Retinal pigment epithelial cell (primary cell): ENCODE data around the gene PRSS56.

Experiments
- DNase-seq: peaks from one replicate; pipeline ENCODE4 v3.0.0-alpha.2; 2010; ENCODE audit warnings: low read depth
- H3K4me3 ChIP-seq: 2 replicates; pipeline ENCODE4 v1.5.1; 2011; ENCODE audit warnings: mild to moderate bottlenecking, low read length, control low read depth, moderate library complexity
- CTCF ChIP-seq: conservative IDR thresholded peaks from 2 replicates; pipeline ENCODE4 v1.5.1; 2011; ENCODE audit warnings: low read depth, low read length, control low read depth, inconsistent platforms

The PRSS56 gene

GRCh38 chr2:232498452-232498851 lies 21.7 kb upstream of the PRSS56 start:
- no peak overlapping the region for H3K4me3 ChIP-seq
- TF ChIP-seq CTCF: no peak
- no peak for DNase-seq

GRCh38 chr2:232501331-232501771 lies 18.8 kb upstream of the PRSS56 start:
- no peak overlapping the region for H3K4me3 ChIP-seq
- TF ChIP-seq CTCF: no peak
- no peak for DNase-seq

- H3K4me3 ChIP-seq: no peak overlapping the region
- no peak for TF ChIP-seq CTCF
- DNase-seq: no peak
These were observed 18.3 kb upstream of the PRSS56 start for GRCh38 chr2:232501794-232502390.

- H3K4me3 ChIP-seq: no peak overlapping the region
- TF ChIP-seq CTCF: no peak
- DNase-seq: no peak
These were observed 17.7 kb upstream of the PRSS56 start for GRCh38 chr2:232502511-232502910.

DNA sequence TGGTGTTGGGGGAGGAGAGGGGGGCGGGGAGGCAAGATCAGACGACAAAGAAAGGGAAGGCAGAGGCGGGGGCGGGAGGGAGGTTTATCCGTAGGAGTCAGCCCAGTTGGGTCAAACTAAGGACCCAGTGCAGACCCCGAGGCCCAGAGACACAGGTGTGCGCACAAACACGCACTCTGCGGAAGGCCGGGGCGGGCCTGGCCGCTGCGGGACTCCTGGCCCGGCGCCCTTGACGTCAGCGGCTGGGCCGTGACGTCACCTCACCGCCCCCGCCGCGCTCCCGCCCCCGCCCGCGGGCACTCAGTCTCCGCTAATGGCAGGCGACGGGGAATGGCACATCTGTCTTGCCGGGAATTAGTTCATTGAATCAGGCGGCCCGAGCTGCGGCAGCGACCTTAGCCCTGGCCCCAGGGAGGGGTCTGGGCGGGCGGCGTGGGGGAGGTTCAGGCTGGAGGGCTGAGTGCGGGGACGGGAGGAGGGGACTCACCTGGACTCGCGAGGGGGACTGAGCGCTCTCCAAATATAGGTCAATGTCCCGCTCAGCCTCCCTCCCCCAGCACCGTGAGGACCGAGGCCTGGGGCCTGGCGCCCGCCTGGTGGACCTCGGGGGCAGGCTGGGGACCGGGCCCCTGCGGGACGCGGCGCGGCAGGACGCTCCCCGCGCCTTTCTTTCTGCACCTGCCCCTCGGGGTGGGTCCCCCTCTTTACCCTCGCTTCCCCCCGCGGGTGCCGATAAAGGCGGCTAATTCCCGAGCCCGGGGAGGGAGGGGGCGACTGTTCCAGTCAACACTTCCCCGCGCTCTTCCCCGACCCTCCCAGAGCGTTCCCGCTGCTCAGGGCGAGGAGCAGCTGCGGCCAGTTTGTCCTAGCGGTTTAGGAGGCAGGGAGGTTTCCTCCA lies 17.0 kb upstream of the PRSS56 start:
- peak; percentile 2 for DNase-seq
- TF ChIP-seq CTCF: no peak
- peak overlapping the region; percentile 24 for H3K4me3 ChIP-seq

DNA sequence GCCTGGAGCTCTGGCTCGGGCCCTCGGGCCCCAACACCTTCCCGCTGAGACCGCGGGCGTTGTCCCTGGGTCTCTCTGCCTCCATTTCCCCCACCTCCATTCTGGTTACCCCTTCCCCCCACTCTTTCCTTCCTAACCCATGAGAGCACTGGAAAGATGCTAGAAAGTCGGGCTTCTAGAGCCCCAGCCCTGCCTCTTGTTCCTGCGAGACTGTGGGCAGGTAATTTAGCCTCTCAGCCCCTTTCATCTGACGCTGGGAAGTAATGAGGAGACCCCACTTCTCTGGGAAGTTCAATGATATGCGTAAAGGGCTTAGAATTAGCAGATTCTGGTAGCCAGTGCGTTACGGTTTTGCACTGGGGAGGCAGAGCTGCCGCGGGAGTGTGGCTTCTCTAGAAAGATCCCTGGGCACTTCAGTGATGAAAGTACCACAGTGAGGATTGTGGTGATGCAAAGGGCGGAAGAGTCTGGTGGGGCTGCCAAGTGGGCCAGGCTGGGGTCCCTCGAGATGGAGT lies 16.3 kb upstream of the PRSS56 start:
- no peak for TF ChIP-seq CTCF
- no peak overlapping the region for H3K4me3 ChIP-seq
- DNase-seq: no peak
